Measurements from ENCODE around the gene KCNIP3. TPM values are rescaled to one million over a fixed set of nuclear protein-coding genes. Genes with fewer than 3 reads are reported as not detected.

The KCNIP3 gene
- total and polyA plus RNA-seq, 10 donors: 0.59 to 5.2 (median 3.0) TPM

GRCh38 chr2:95356821-95357700 lies 59.9 kb downstream of the KCNIP3 start:
- no peak for DNase-seq
- WGBS, 5 donors: 89 to 93% (median 92%) methylated on average over 10 to 12 of the region's 12 CpGs
- Histone ChIP-seq H3K36me3 (no peaks in the 10 kb centered on the region), H3K4me1 (no peaks in the 10 kb centered on the region), H3K9me3 (peaks cover 0 to 5% (median 0%) of the 10 kb centered on the region in 8 donors), H3K27me3 (replicated peaks in 1 of 7) (peaks cover 0 to 9% (median 0%) of the 10 kb centered on the region in 7 donors), H3K4me3 (no peak overlapping the region), H3K27ac (no peak overlapping the region)
- intact Hi-C loops (cut with DNase I; ENCODE audit: low total_unique reads): no loop called here
- no peak for TF ChIP-seq POLR2AphosphoS5 (IDR thresholded peaks at IDR 0.05)
- no peak for TF ChIP-seq CTCF (IDR thresholded peaks at IDR 0.05 in 8 of 11, conservative IDR thresholded peaks at IDR 0.05 in 3 of 11)
- TF ChIP-seq POLR2A (IDR thresholded peaks at IDR 0.05): no peak

- no peak for TF ChIP-seq POLR2AphosphoS5 (IDR thresholded peaks at IDR 0.05)
- TF ChIP-seq POLR2A (IDR thresholded peaks at IDR 0.05): no peak
- TF ChIP-seq CTCF (IDR thresholded peaks at IDR 0.05 in 8 of 11, conservative IDR thresholded peaks at IDR 0.05 in 3 of 11): no peak
- no peak for DNase-seq
- H3K4me3 ChIP-seq: no peak overlapping the region
- no peaks in the 10 kb centered on the region for H3K36me3 ChIP-seq
- WGBS, 5 donors: 77 to 90% (median 85%) methylated on average over 4 to 6 of the region's 6 CpGs
- no peaks in the 10 kb centered on the region for H3K4me1 ChIP-seq
- peaks cover 0 to 5% (median 0%) of the 10 kb centered on the region in 8 donors for H3K9me3 ChIP-seq
- H3K27ac ChIP-seq: no peak overlapping the region
- intact Hi-C loops (cut with DNase I; ENCODE audit: low total_unique reads): no loop called here
- H3K27me3 ChIP-seq (replicated peaks in 1 of 7): peaks cover 0 to 9% (median 0%) of the 10 kb centered on the region in 7 donors
Observed at GRCh38 chr2:95357717-95358280, 60.7 kb downstream of the KCNIP3 start.

- Histone ChIP-seq H3K27me3 (replicated peaks in 1 of 7) (peaks cover 0 to 9% (median 0%) of the 10 kb centered on the region in 7 donors), H3K4me3 (no peak overlapping the region), H3K27ac (no peak overlapping the region), H3K9me3 (peaks cover 0 to 5% (median 0%) of the 10 kb centered on the region in 8 donors), H3K4me1 (no peaks in the 10 kb centered on the region), H3K36me3 (no peaks in the 10 kb centered on the region)
- TF ChIP-seq POLR2AphosphoS5 (IDR thresholded peaks at IDR 0.05) (no peak), POLR2A (IDR thresholded peaks at IDR 0.05) (no peak), CTCF (IDR thresholded peaks at IDR 0.05 in 8 of 11, conservative IDR thresholded peaks at IDR 0.05 in 3 of 11) (no peak)
- no peak for DNase-seq
- WGBS, 5 donors: 77 to 95% (median 88%) methylated on average over 3 of the region's 3 CpGs
- intact Hi-C loops (cut with DNase I; ENCODE audit: low total_unique reads): no loop called here
Observed at GRCh38 chr2:95359031-95359430, 61.9 kb downstream of the KCNIP3 start.

- Histone ChIP-seq H3K36me3 (no peaks in the 10 kb centered on the region), H3K4me1 (no peaks in the 10 kb centered on the region), H3K9me3 (peaks cover 0 to 5% (median 0%) of the 10 kb centered on the region in 8 donors), H3K27me3 (replicated peaks in 1 of 7) (peaks cover 0 to 9% (median 0%) of the 10 kb centered on the region in 7 donors), H3K27ac (no peak overlapping the region), H3K4me3 (no peak overlapping the region)
- no peak for DNase-seq
- 74 to 89% (median 78%) methylated on average over 4 to 5 of the region's 5 CpGs for WGBS, 5 donors
- TF ChIP-seq CTCF (IDR thresholded peaks at IDR 0.05 in 8 of 11, conservative IDR thresholded peaks at IDR 0.05 in 3 of 11) (no peak), POLR2A (IDR thresholded peaks at IDR 0.05) (no peak), POLR2AphosphoS5 (IDR thresholded peaks at IDR 0.05) (no peak)
- intact Hi-C loops (cut with DNase I; ENCODE audit: low total_unique reads): no loop called here
Observed at GRCh38 chr2:95359501-95359930, 62.4 kb downstream of the KCNIP3 start.
